HepG2 (cell line): Measurements from ENCODE around the gene GNB3. TPM values are rescaled to one million over a fixed set of nuclear protein-coding genes. Genes with fewer than 3 reads are reported as not detected.

ENCODE experiments used
- BCL3 ChIP-seq: sonication (generic); formaldehyde crosslinking; IDR thresholded peaks from 2 replicates; pipeline ENCODE4 v1.5.1; 2020; ENCODE audit warnings: mild to moderate bottlenecking, missing genetic modification reagents, moderate library complexity
- CHD4 ChIP-seq: fragments of 200-600 bp; sonication (generic); IDR thresholded peaks from 2 replicates; pipeline ENCODE4 v1.7.0; 2017; ENCODE audit warnings: mild to moderate bottlenecking, low read length, borderline replicate concordance
- FOXK1 ChIP-seq: sonication (generic); formaldehyde crosslinking; IDR thresholded peaks from 2 replicates; pipeline ENCODE4 v1.4.0; 2020; ENCODE audit warnings: low read depth, missing genetic modification reagents, borderline replicate concordance
- HMGXB3 ChIP-seq: sonication (generic); formaldehyde crosslinking; IDR thresholded peaks from 2 replicates; pipeline ENCODE4 v1.4.0; 2020; ENCODE audit warnings: missing genetic modification reagents, borderline replicate concordance
- KIAA2018 ChIP-seq: sonication (generic); formaldehyde crosslinking; IDR thresholded peaks from 2 replicates; pipeline ENCODE4 v1.5.0; 2020; ENCODE audit warnings: mild to moderate bottlenecking, missing genetic modification reagents, borderline replicate concordance
- MXD1 ChIP-seq: sonication (generic); formaldehyde crosslinking; IDR thresholded peaks from 2 replicates; pipeline ENCODE4 v1.4.0; 2020; ENCODE audit warnings: mild to moderate bottlenecking, missing genetic modification reagents
- MZF1 ChIP-seq: sonication (generic); formaldehyde crosslinking; IDR thresholded peaks from 2 replicates; pipeline ENCODE4 v1.8.1; 2023; ENCODE audit warnings: mild to moderate bottlenecking, missing genetic modification reagents, borderline replicate concordance
- NCOA2 ChIP-seq: sonication (generic); formaldehyde crosslinking; IDR thresholded peaks from 2 replicates; pipeline ENCODE4 v1.8.0; 2022; ENCODE audit warnings: inconsistent platforms
- NR0B2 ChIP-seq: sonication (generic); formaldehyde crosslinking; IDR thresholded peaks from 2 replicates; pipeline ENCODE4 v1.4.0; 2020; ENCODE audit warnings: mild to moderate bottlenecking, missing genetic modification reagents
- SMAD1 ChIP-seq: sonication (generic); formaldehyde crosslinking; IDR thresholded peaks from 2 replicates; pipeline ENCODE4 v1.4.0; 2020; ENCODE audit warnings: missing genetic modification reagents, low read depth, mild to moderate bottlenecking, borderline replicate concordance
- ZNF235 ChIP-seq: sonication (generic); formaldehyde crosslinking; IDR thresholded peaks from 2 replicates; pipeline ENCODE4 v1.8.1; 2023; ENCODE audit warnings: mild to moderate bottlenecking, missing genetic modification reagents, borderline replicate concordance
- polyA plus RNA-seq, 8 experiments: library from polyadenylated mRNA; depleted of rRNA in 3 of 8; stranded (reverse) in 7 of 8; unstranded in 1 of 8; fragments of >200 nt; fragmentation: Illumina TruSeq in 4 of 8; extraction: Trizol in 4 of 8; gene quantifications; 2 replicates each; pipeline versions ENCODE4 v1.2.1 to v1.2.3, GENCODE V29; 2011 to 2016; ENCODE audit warnings: low read depth in 4 of 8, missing spikeins in 1 of 8, mixed read lengths in 1 of 8; ENCODE audit not compliant: insufficient read depth in 1 of 8
- total RNA-seq, 5 experiments: library from RNA; depleted of rRNA; stranded (reverse); fragments of >200 nt; fragmentation: Illumina TruSeq; extraction: Trizol; gene quantifications; 2 replicates each; pipeline ENCODE4 v1.2.3, GENCODE V29; 2016; ENCODE audit warnings: low read depth in 1 of 5

GNB3 gene
- total and polyA plus RNA-seq, 2 of the 13 experiments (the other 11 are each of a cell fraction or from before 2014, with no cell fraction given): 1.3 to 3.6 TPM

- TF ChIP-seq MXD1 (CRISPR knock-in tag): no peak
- TF ChIP-seq HMGXB3 (CRISPR knock-in tag): no peak
- TF ChIP-seq SMAD1: no peak
- no peak for TF ChIP-seq NR0B2 (CRISPR knock-in tag)
- TF ChIP-seq CHD4: no peak
- TF ChIP-seq FOXK1 (CRISPR knock-in tag): peak; percentile 19; the same call in 1 of the 2 replicates
- TF ChIP-seq BCL3 (CRISPR knock-in tag): no peak
- TF ChIP-seq KIAA2018 (CRISPR knock-in tag): no peak
- TF ChIP-seq NCOA2 (CRISPR knock-in tag): no peak
- TF ChIP-seq MZF1 (CRISPR knock-in tag): no peak
- TF ChIP-seq ZNF235 (CRISPR knock-in tag): no peak
These were observed 15.2 kb upstream of the GNB3 start (continued) for GRCh38 chr12:6825398-6826124.
